Measurements from ENCODE around the gene RGS6.

GRCh38 chr14:72430457-72430856, 498.2 kb downstream of the RGS6 start:
- TF ChIP-seq CTCF (IDR thresholded peaks at IDR 0.05) (no peak), POLR2A (IDR thresholded peaks at IDR 0.05) (no peak)
